ENCODE data around the gene RASA3. TPM values are rescaled to one million over a fixed set of nuclear protein-coding genes. Genes with fewer than 3 reads are reported as not detected.
"Not testable (repeated sequence)": the region's sequence is repeated elsewhere in the genome, so short reads cannot be mapped to it uniquely, and the experiment has no call there.

Gene RASA3, protein sequence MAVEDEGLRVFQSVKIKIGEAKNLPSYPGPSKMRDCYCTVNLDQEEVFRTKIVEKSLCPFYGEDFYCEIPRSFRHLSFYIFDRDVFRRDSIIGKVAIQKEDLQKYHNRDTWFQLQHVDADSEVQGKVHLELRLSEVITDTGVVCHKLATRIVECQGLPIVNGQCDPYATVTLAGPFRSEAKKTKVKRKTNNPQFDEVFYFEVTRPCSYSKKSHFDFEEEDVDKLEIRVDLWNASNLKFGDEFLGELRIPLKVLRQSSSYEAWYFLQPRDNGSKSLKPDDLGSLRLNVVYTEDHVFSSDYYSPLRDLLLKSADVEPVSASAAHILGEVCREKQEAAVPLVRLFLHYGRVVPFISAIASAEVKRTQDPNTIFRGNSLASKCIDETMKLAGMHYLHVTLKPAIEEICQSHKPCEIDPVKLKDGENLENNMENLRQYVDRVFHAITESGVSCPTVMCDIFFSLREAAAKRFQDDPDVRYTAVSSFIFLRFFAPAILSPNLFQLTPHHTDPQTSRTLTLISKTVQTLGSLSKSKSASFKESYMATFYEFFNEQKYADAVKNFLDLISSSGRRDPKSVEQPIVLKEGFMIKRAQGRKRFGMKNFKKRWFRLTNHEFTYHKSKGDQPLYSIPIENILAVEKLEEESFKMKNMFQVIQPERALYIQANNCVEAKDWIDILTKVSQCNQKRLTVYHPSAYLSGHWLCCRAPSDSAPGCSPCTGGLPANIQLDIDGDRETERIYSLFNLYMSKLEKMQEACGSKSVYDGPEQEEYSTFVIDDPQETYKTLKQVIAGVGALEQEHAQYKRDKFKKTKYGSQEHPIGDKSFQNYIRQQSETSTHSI
- total RNA-seq, result 11.2 TPM
- long read RNA-seq, full-length matches to known transcripts, result 17 of 45 reads
- long read RNA-seq, partial matches to known transcripts, result 20 of 45 reads
- long read RNA-seq, other reads (novel, unspliced or antisense), result 8 of 45 reads

DNA sequence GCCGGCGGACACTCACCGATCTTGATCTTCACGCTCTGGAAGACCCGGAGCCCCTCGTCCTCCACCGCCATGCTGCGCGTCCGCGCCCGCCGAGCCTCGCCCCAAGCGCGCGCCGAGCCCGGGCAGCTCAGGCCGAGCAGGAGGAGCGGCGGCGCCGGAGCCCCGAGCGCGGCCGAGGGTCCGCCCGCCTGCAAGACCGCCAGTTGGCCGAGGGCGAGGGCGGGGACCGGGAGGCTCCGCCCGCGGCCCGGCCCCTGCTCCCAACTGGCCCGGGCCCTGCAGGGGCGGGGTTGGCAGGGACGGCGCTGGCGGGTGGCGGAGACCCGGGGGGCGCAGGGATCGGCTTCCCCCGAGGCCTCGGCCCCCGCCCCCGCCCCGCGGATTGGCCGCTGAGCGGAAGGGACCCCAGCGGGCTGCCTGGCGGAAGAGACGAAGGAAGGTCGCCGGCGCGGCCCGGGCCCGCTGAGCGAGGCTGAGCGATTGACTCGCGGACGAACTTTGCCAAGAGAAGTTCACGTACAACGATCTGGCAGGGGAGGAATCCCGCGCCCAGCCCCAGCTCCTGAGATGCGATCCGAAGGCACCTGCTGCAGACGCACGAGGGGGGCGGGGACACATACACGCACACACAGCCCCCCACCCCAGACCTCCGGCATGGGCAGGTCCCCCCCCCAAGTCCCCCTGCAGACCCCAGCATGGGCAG is at the start of gene RASA3:
Gene RASA3, minus strand, starts transcription at position 205 of the 703 bp plus-strand sequence. Its CDS starts 134 bp downstream, at position 71.
- peak; percentile 89 for DNase-seq
- ATAC-seq (ENCODE audit: poor library complexity), result peak; percentile 90
- intact Hi-C loops (cut with DNase I), result no loop called here

DNA sequence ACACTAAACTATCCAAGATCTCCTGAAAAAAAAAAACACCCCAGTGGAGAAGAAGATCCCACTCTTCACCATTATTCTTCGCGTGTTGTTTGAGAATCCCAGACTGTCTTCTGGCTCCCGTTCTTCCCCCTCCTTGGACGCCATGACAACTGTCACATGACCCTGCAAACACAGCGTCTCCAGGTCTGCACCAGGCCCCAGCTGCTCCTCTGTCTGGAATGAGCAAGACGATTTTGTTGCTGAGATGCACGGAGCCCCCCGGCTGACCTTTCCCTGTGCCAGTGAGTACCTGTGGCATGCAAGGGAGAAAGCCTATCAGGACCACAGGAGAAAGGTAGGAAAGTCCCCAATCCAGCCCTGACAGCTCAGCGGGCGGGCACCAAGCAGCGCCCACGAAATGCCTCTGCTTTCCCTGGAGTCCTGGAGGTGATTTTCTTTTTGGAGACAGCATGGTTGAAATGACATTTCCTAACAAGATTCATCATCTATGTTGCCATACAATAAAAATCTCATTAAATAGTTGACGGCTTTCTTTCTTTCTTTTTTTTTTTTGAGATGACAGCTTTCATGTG is 46.8 kb upstream of the RASA3 start, which contains the start of gene CFAP97D2:
Gene CFAP97D2, plus strand, starts transcription at position 171 of the 572 bp plus-strand sequence. Its CDS starts 74 bp downstream, at position 245.
- no peak for DNase-seq
- intact Hi-C loops (cut with DNase I), result no loop called here
- ATAC-seq (ENCODE audit: poor library complexity), result no peak

DNA sequence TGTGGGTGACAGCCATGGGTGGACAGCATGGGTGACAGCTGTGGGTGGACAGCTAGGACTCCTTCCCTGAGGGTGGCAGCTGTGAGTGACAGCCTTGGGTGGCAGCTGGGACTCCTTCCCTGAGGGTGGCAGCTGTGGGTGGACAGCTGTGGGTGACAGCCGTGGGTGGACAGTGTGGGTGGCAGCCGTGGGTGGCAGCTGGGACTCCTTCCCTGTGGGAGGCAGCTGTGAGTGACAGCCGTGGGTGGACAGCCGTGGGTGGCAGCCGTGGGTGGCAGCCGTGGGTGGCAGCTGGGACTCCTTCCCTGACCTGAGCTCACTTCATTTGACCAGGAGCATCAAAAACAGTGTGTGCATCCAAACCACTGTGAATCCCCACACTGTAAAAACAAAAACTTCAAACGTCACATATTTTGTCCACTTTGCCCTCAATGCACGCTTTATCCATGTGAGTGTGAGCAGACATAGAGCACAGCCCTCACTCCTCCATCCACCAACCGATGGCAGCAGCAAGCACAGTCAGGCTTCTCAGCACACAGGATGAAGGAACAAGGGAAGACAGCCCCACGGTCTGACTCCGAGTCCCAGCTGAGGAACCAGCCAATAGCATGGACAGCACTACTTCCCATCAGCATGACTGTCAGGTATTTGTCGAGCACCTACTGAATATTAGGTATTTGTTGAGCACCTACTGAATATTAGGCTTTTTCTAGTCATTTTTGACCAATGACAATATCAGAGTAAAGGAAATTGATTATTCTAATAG is 45.0 kb upstream of the RASA3 start:
- intact Hi-C loops (cut with DNase I), result no loop called here
- DNase-seq (no peak), ATAC-seq (ENCODE audit: poor library complexity) (no peak)

DNA sequence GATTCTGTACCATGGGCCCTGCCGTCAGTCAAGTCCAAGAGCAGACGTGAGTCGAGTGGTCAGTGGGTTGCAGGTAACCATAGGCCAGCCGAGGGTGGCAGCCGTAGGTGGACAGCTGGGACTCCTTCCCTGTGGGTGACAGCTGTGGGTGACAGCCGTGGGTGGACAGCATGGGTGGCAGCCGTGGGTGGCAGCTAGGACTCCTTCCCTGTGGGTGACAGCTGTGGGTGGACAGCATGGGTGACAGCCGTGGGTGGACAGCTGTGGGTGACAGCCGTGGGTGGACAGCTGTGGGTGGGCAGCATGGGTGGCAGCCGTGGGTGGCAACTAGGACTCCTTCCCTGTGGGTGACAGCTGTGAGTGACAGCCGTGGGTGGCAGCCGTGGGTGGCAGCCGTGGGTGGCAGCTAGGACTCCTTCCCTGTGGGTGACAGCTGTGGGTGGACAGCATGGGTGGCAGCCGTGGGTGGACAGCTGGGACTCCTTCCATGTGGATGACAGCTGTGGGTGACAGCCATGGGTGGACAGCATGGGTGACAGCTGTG is 44.0 kb upstream of the RASA3 start:
- intact Hi-C loops (cut with DNase I); DNase-seq; ATAC-seq (ENCODE audit: poor library complexity): not testable (repeated sequence)

DNA sequence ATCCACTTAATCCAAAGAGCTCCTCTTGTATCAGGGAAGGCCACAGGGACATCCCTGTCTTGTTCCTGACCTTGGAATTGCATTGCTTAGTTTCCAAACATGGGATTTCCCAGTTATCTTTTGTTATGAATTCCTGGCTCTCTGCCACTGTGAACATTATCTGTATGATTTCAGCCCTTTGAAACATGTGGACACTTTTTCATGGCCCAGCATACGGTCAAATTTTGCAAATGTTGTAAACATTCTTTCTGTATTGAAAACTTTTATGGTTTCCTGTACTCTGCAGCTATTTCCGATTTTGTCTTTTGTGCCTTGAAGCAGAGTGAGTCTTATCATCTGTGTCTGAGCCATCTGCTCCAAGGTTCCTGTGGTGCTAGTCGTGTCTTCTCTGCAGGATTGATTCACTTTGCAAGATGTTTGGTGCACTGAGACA is 42.1 kb upstream of the RASA3 start:
- intact Hi-C loops (cut with DNase I), result no loop called here
- DNase-seq, result no peak
- no peak for ATAC-seq (ENCODE audit: poor library complexity)

DNA sequence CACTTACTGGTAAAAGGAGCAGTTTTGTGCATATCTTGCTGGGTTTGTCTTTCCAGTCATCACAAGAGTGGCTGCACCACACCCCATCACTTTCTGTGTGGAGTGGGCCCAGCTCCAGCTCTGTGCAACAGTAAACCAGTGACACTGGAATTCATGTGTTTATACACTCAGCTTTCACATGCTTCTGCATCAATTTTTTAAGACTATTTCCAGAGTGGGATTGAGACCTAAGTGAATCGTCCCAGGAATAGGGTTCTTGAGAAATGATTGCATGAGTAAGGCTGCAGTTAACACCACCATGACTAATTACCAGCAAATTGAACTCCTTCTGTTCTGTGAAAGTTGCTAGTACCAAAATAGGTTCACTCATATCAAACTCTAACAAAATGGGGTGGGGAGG is 41.3 kb upstream of the RASA3 start:
- DNase-seq (no peak), ATAC-seq (ENCODE audit: poor library complexity) (no peak)
- intact Hi-C loops (cut with DNase I), result no loop called here

DNA sequence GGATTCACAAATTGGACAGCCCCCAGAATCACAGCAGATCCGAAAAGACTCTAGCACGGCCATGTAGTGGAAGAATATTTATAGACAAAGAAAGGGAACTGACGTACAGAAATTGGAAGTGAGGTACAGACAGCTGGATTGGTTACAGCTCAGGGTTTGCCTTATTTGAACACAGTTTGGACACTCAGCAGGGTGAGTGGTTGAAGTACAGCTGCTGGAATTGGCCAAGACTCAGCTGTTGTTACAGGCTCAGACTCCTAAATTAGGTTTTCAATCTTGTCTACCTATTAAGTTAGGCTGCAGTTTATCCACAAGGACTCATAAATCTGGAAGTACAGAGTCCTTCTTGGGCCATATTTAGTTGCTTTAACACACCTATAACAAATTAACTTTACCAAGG is 40.8 kb upstream of the RASA3 start:
- intact Hi-C loops (cut with DNase I), result no loop called here
- DNase-seq (no peak), ATAC-seq (ENCODE audit: poor library complexity) (no peak)

DNA sequence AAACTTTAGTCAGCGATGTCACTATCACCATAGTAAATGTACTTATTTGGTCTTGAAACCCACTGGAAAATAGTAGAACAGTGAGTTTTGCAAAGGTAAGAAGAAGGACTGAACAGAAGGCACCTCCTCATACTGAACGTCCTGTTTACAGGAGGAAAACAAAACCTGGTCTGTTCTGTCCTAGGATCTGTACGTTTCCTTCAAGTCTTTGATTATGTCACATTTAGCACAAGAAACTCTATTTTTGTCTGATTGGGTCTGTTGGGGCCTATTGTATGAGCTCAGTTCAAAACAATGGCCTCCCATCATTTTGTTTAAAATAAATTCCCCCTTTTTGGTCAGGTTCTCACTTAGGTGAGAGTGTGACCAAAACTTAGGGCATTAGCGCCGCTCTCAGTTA is 35.5 kb upstream of the RASA3 start:
- DNase-seq, result no peak
- intact Hi-C loops (cut with DNase I), result no loop called here
- ATAC-seq (ENCODE audit: poor library complexity), result no peak

DNA sequence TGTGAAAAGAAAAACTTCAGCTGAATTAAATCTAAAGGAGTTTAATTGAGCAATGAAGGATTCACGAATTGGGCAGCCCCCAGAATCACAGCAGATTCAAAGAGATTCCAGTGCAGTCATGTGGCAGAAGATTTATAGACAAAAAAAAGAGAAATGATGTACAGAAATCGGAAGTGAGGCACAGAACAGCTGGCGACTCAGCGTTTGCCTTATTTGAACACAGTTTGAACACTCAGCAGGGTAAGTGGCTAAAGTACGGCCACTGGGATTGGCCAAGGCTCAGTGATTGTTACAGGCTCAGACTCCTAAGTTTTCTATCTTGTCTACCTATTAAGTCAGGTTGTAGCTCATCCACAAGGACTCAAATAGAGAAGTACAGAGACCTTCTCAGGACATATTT is 35.0 kb upstream of the RASA3 start:
- ATAC-seq (ENCODE audit: poor library complexity) (no peak), DNase-seq (no peak)
- intact Hi-C loops (cut with DNase I), result no loop called here

DNA sequence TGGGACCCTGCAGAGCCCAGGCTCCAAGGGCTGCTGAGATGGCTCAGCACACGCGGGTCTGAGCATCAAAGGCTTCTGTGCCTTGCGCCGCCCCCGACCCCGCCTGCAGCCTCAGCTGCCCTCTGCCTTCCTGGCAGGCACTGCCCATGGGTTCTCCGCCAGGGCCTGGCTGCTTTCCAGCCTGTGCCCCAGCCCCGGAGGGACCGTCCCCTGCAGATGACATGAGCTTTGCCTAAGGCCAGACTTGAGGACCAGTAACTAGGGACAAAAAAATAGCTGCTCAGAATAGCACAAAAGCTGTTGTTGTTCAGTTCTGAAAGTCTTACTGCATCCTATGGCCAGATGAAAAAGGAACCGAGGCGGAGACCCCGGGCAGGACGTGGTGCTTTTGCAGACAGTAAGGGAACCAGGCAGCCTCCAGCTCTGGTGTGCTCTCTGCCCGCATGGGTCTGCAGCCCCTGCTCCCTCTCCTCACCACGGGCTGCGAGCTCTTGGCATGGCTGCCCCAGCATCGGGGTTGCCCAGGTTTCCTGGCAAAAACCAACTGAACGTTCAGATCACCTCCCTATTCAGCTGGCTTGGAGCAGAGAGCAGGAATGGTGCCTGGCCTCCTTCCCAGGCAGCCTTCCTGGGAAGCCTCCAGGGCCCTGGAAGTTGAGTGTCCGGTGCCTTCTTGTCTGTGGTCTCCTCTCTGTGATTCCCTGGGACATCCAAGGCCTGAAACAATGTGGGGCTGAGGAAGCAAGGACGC is 34.1 kb upstream of the RASA3 start:
- DNase-seq (peak; percentile 78), ATAC-seq (ENCODE audit: poor library complexity) (peak; percentile 90)
- intact Hi-C loops (cut with DNase I), result no loop called here

DNA sequence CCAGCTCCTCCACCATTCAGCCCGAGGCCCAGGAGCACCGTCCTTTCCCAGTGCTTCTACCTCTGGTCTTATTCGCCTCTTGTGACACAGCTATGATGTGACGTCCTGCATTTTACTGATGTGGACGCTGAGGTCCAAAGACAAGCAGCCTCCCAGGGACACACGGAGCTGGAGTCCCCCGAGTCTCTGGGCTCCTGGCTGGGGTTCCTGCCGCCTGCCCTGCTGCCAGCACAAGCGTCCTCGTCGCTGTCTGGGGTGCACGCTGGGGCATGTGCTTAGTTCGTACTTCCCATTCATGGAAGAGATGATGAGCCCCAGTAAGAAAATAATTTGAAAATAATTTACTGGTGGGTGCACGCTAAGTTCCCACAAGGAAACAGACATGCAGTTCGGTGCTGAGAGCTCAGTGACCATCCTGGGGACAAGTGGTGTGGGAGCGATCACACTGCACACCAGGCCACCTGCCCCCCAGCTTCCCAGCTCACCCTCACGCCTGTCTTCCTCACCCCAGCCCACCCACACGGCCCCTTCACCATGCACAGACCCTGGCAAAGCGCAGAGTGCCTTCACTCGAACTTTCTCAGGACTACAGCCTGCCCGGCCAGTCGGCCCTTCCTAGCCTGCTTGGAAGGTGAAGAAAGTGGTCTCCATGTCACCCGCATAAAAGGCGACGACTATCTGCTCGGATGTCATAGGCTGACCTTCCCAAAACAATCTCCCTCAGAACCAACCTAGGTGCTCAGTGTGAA is 32.4 kb upstream of the RASA3 start:
- intact Hi-C loops (cut with DNase I), result no loop called here
- DNase-seq, result no peak
- ATAC-seq (ENCODE audit: poor library complexity), result no peak

DNA sequence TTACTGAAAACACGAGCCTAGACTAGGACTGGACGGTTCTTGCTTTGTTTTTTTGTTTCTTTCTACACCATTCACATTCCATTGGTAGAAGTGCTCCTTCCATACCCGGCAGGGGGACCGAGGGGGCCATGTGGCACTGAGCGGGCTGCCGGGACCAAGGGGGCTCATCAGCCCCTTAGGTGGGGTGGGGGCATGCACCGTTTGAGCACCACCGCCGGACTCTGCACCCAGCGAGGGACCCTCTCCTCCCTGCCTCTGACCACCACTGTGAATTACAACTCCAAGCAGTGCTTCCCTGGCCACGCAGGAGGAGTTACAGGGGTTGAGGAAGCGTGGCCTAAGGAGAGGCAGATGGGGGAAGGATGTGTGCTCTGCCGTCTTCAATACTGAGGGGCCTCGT is 31.6 kb upstream of the RASA3 start:
- no peak for DNase-seq
- intact Hi-C loops (cut with DNase I), result no loop called here
- no peak for ATAC-seq (ENCODE audit: poor library complexity)

DNA sequence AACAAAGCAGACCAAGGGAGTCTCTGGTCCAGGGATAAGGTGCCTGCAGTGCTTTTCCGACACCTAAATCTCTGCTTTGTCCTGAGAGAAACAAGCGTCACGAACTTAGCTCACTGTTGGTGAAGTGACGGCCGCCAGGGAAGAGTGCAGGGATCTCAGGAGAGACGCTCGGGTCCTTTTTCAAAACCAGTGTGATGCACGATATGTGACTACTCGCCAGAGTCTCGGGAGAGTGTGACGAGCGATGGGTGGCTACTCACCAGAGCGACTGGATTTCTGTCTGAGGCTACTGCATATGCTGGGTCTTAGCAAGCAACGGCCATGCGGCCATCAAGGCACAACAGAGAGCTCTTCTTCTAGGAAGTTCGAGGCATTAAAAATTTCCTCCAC is 30.1 kb upstream of the RASA3 start:
- DNase-seq, result no peak
- intact Hi-C loops (cut with DNase I), result no loop called here

DNA sequence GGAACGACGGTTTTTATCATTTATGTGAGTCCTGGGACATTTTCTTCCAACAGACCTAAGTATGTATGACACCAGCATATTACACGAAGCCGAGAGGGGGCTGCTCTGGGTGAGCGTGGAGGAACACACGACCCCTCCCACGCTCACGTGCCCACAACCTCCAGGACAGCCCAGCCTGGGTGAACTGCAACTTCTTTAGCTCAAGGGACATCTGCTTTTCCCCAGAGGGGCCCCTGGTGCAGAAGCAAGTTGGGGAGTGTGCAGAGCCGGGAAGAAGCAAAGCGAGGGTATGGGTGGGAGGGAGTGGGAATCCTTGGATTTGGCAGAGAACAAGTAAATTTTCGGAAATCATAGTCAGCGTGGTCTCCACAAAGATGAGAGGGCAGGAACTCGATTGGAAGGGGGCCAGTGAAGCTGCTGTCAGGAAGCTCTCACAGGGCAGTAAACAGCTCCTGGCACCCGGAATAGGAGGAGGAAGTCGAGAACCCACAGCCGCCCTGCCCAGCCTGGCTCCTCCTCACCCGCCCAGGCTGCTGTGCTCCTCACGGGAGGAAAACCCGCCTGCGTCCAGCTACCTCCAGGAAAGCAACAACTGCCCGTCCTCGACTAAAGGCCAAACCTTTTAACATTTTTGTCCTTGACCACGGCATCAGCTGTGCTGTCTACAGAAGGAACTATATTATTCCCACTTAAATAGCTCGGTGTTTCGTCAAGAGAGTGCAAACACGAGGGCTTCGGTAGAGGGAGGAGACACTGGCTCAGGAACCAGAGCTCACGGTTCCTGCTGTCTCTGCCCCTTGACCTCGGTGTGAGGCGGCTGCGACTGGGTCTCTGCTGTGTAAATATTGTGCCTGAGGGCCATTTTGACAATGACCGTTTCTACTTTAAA is 29.5 kb upstream of the RASA3 start:
- intact Hi-C loops (cut with DNase I), result no loop called here
- DNase-seq (peak; percentile 78), ATAC-seq (ENCODE audit: poor library complexity) (peak; percentile 63)

More for the DNA sequence above, 30.1 kb upstream of the RASA3 start:
- ATAC-seq (ENCODE audit: poor library complexity), result no peak

DNA sequence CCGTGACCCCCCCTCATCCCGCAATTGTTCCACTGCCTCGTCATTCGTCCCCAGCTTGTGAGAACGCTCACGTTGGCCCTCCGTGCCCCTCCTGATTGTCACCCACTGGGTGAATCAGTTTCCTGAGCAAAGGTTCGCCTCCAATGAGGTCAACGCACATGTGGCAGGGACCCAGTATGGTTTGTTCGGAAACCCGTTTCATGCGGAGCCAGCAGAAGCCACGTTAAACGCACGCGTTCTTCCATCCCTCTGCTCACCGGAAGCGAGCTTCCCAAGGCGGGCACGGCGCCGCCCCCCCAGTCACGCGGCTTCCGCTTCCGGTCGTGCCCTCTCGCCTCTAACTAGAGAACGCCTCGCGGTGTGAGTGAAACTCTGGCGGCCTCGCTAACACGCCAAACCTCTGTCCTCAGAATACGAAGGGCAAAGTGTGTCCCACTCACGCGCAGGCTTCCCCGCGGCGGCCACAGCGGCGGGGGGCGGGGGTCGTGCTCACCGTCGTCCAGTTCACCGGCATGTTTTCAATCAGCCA is 28.7 kb upstream of the RASA3 start:
- intact Hi-C loops (cut with DNase I), result no loop called here
- DNase-seq (no peak), ATAC-seq (ENCODE audit: poor library complexity) (no peak)
